Lower lobe of right lung (tissue), 2 donors: ENCODE results near the gene COX6A1. TPM values are rescaled to one million over a fixed set of nuclear protein-coding genes. Genes with fewer than 3 reads are reported as not detected.

Experiments used
- ATAC-seq, 2 donors: fragments of 200-7000 bp; cut with Tn5 transposase; one replicate each; pipeline ENCODE4 v1.9.1; 2020 to 2022; ENCODE audit warnings: mild to moderate bottlenecking in 2 of 2, moderate library complexity in 2 of 2
- DNase-seq: peaks from one replicate; pipeline ENCODE4 v3.0.0-alpha.2; 2020
- H3K27ac ChIP-seq: fragments of 200-600 bp; one replicate; pipeline ENCODE4 v1.8.0; 2022
- H3K27me3 ChIP-seq: fragments of 200-600 bp; one replicate; pipeline ENCODE4 v1.8.0; 2022; ENCODE audit warnings: low read depth
- H3K36me3 ChIP-seq: fragments of 200-600 bp; one replicate; pipeline ENCODE4 v1.8.0; 2022; ENCODE audit warnings: mild to moderate bottlenecking
- H3K4me1 ChIP-seq: fragments of 200-600 bp; one replicate; pipeline ENCODE4 v1.8.0; 2022
- H3K4me3 ChIP-seq: fragments of 200-600 bp; one replicate; pipeline ENCODE4 v1.8.0; 2022; ENCODE audit warnings: mild to moderate bottlenecking
- H3K9me3 ChIP-seq: fragments of 200-600 bp; one replicate; pipeline ENCODE4 v1.8.0; 2022
- intact Hi-C: fragments of 100-400 bp; cut with DNase I; formaldehyde crosslinking; loops from one replicate; pipeline ENCODE4 v1.11.0; 2022
- total RNA-seq: library from RNA; stranded (reverse); fragmentation: NEBNext Ultra II Directional; extraction: Animal tissue kit (Norgen Biotek cat#: 25700); gene quantifications from one replicate; pipeline ENCODE4 v1.2.1, GENCODE V29; 2021
- TF ChIP-seq, protein P1 (sequence below): fragments of 200-600 bp; IDR thresholded peaks from one replicate; pipeline ENCODE4 v1.8.0; 2022; ENCODE audit warnings: antibody characterized with exemption, mild to moderate bottlenecking
- donor health status: DM: no; HTN: yes; CAD: no; lungs with severe emphysema.

The COX6A1 gene
- total RNA-seq, 1 donor from 2014 or later, result 263 TPM

DNA sequence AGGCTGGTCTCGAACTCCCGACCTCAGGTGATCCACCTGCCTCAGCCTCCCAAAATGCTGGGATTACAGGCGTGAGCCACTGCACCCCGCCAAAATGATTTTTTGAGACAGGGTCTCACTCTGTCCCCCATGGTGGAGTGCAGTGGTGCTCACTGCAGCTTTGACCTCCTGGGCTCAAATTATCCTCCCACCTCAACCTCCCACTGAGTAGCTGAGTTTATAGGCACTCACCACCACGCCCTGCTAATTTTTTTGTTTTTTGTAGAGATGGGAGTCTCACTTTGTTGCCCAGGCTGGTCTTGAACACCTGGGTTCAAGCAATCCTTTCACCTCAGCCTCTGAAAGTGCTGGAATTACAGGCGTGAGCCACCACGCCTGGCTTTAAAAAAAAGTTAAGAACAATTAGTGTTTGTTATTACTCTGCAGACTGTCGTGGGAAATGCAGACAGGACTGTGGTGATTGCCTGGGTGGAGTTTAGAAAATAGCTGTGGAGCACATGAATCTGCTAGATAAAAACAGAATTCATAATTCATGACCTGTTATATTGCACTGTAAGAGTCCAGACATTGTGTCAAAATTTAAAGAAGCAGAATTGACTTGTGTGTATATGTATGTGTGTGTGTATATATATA is 9.2 kb upstream of the COX6A1 start:
- H3K27me3 ChIP-seq, result peaks cover 10% of the 10 kb centered on the region
- no peaks in the 10 kb centered on the region for H3K9me3 ChIP-seq
- no peak overlapping the region for H3K27ac ChIP-seq
- H3K4me1 ChIP-seq, result peaks cover 5% of the 10 kb centered on the region
- ATAC-seq (no peak), DNase-seq (no peak)
- no peaks in the 10 kb centered on the region for H3K36me3 ChIP-seq
- intact Hi-C loops, result no loop called here
- no peak overlapping the region for H3K4me3 ChIP-seq
- TF ChIP-seq, protein P1, sequence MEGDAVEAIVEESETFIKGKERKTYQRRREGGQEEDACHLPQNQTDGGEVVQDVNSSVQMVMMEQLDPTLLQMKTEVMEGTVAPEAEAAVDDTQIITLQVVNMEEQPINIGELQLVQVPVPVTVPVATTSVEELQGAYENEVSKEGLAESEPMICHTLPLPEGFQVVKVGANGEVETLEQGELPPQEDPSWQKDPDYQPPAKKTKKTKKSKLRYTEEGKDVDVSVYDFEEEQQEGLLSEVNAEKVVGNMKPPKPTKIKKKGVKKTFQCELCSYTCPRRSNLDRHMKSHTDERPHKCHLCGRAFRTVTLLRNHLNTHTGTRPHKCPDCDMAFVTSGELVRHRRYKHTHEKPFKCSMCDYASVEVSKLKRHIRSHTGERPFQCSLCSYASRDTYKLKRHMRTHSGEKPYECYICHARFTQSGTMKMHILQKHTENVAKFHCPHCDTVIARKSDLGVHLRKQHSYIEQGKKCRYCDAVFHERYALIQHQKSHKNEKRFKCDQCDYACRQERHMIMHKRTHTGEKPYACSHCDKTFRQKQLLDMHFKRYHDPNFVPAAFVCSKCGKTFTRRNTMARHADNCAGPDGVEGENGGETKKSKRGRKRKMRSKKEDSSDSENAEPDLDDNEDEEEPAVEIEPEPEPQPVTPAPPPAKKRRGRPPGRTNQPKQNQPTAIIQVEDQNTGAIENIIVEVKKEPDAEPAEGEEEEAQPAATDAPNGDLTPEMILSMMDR, result no peak

DNA sequence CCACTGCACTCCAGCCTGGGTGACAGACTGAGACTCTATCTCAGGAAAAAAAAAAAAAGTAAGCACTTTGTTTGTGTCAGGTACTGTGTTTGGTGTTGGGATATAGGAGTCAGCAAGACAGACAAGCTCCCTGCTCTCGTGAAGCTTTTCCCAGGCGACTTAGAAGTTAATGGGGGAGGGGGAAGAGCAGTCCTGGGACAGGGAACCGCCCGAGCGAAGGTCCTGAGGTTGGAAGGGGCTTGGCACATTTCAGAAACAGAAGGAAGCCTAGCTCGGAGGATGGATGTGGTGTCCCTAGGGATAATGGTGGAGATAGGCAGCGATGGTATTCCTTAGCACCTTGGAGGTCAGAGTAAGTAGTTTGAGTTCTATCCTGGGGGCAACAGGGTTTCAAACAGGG is 8.5 kb upstream of the COX6A1 start:
- H3K9me3 ChIP-seq, result no peaks in the 10 kb centered on the region
- H3K27ac ChIP-seq, result no peak overlapping the region
- H3K4me3 ChIP-seq, result no peak overlapping the region
- no peaks in the 10 kb centered on the region for H3K36me3 ChIP-seq
- peaks cover 10% of the 10 kb centered on the region for H3K27me3 ChIP-seq
- no peak for DNase-seq
- H3K4me1 ChIP-seq, result peaks cover 5% of the 10 kb centered on the region
- ATAC-seq, result no peak
- TF ChIP-seq, protein P1, result no peak
- intact Hi-C loops, result no loop called here

DNA sequence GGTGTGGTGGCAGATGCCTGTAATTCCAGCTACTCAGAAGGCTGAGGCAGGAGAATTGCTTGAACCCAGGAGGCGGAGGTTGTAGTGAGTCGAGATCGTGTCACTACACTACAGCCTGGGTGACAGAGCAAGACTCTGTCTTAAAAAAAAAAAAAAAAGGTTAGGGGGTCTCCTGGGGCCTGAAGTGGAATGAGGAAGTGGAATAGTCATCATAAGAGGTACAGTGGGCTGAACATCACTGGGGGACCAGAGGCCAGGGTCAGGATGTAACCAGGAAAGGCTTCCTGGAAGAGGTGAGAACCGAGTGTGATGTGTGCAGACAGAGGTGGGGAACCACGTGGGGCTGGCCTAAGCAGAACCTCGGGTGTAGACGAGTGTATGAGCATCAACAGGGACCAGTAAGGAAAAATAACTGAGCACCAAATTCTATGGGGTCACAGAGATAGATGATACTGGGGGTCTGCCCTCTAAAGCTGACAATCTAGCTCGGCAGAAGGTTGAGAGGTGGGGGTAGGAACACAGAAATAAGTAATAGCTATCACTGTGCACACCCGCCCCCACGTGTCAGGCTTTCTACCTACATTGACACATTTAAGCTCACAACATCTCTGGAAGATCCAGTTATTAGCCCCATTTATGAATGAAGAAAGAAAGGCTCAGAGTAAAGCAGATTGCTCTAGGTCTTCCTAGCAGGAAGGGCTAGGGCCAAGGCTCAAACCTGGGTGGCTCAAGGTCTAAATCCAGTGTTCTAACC is 5.0 kb upstream of the COX6A1 start:
- no peaks in the 10 kb centered on the region for H3K36me3 ChIP-seq
- H3K27me3 ChIP-seq, result peaks cover 10% of the 10 kb centered on the region
- H3K4me1 ChIP-seq, result peaks cover 5% of the 10 kb centered on the region
- H3K27ac ChIP-seq, result no peak overlapping the region
- no peak overlapping the region for H3K4me3 ChIP-seq
- TF ChIP-seq, protein P1, result no peak
- no peaks in the 10 kb centered on the region for H3K9me3 ChIP-seq
- no peak for ATAC-seq
- intact Hi-C loops, result no loop called here
- no peak for DNase-seq

DNA sequence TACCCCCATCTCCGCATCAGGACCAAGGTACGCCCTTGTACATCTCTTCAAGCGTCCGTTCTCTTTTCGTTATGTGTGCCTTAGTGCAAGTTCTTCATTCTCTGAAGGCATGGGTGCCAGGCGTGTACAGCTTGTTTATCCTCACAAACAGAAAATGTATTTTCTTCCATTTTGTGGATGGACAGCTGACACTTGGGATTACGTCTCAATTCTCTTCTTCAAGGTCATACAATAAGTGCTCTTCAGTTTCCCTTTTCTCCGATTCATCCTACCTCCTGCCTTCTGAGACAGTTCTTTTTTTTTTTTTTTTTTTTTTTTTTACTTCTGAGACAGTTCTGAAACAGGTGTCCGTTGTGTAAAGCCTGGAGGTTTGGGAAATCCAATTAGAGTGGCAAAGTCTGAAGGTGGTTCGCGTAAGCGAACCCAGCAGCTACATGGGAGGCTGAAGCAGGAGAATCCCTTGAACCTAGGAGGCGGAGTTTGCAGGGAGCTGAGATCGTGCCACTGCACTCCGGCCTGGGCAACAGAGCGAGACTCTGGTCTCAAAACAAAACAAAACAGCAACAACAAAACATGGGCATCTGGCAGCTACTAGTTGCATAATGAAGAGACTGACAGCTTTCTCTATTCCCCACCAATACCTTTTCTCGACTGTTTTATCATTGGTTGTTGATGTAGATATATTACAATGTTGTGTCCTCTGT is 734 bp downstream of the COX6A1 start:
- H3K36me3 ChIP-seq, result peaks cover 35% of the 10 kb centered on the region
- H3K4me3 ChIP-seq, result peak overlapping the region; percentile 96
- no peak for ATAC-seq
- H3K27me3 ChIP-seq, result no peaks in the 10 kb centered on the region
- TF ChIP-seq, protein P1, result no peak
- intact Hi-C loops, result no loop called here
- DNase-seq, result no peak
- no peaks in the 10 kb centered on the region for H3K9me3 ChIP-seq
- peak overlapping the region; percentile 86 for H3K27ac ChIP-seq
- peaks cover 19% of the 10 kb centered on the region for H3K4me1 ChIP-seq

DNA sequence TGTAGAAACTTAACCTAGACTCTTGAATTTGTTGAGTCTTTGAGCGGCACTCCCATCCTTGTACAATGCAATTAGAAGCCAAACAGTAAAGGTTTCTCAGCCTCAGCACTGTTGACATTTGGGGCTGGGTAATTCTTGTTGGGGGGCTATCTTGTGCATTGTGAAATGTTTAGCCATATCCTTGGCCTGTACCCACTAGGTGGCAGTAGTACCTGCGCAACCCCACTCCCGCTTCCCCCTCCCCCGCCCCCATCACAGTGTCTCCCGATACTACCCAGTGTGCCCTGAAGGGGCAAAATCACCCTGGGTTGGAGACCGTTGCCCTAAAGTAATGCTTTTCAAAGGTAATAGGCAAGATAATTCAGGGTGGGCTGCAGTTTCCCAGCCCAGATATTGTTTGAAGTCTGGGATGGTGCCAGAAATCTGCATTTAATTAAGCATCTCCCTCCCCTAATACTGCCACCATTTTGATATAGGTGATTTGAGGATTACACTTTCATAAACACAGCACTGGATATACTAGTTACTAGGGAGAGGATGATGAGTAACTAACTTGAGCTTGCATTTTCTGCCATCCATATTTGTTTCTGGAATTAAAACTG is 1.8 kb downstream of the COX6A1 start:
- Histone ChIP-seq H3K36me3 (peaks cover 46% of the 10 kb centered on the region), H3K9me3 (no peaks in the 10 kb centered on the region), H3K4me3 (no peak overlapping the region), H3K4me1 (peaks cover 21% of the 10 kb centered on the region), H3K27ac (no peak overlapping the region), H3K27me3 (no peaks in the 10 kb centered on the region)
- intact Hi-C loops, result no loop called here
- TF ChIP-seq, protein P1, result peak; percentile 64
- DNase-seq, result no peak
- peak; percentile 48 to 71 for ATAC-seq
